Prostate gland (tissue), 2 donors: ENCODE results near the gene RPS10.

Source experiments
- CTCF ChIP-seq, 4 experiments: fragments of 200-600 bp in 2 of 4; fragments of 450-650 bp in 2 of 4; sonication (generic) in 2 of 4; IDR thresholded peaks; 1 replicate in 3 of 4; 2 replicates in 1 of 4; pipeline ENCODE4 v1.5.1; 2016 to 2019; ENCODE audit warnings: antibody characterized with exemption in 4 of 4, mild to moderate bottlenecking in 2 of 4, moderate library complexity in 2 of 4
- POLR2A ChIP-seq: fragments of 450-650 bp; IDR thresholded peaks from one replicate; pipeline ENCODE4 v1.6.1; 2016; ENCODE audit warnings: antibody characterized with exemption, mild to moderate bottlenecking
- POLR2AphosphoS5 ChIP-seq: sonication (generic); formaldehyde crosslinking; IDR thresholded peaks from one replicate; pipeline ENCODE4 v1.6.1; 2017; ENCODE audit warnings: antibody characterized with exemption

DNA sequence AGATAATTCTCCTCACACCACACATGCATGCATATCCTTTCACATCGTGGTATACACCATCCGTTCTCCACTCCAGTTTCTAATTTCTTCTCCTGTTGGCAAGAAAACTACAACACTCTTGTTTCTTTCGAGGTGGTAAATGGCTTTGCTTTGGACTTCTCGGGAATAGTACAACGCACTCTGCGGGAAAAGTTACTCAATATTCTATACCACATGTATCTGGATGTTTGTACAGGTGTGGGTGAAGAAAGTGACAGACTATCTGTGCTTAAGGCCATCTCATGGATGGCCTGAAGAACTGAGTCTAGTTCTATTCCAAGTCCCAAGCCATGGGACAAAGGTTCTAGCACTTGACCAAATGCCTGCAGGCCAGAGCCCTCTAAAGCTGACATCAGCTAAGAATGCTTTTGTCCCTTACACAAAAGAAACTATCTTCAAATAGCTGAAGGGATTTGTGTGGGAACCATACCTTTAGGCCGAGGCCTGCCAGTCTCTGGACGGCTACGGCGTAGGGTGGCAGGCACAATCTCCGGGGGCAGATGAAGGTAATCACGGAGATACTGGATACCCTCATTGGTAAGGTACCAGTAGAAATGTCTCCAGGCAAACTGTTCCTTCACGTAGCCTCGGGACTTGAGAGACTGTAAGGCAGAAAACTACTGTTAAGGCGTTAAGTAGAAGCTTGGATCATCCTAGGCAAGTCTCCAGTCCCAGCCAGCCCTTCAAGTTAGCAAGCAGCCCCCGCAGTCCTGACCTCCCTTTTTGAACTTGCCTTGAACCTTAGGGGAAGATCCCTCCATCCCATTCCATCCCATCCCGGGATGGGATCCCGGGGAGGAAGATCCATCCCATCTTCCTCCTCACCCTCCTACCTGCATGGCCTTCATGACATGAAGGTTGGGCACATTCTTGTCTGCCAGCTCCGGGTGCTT lies 1.4 kb downstream of the RPS10 start:
- TF ChIP-seq CTCF (IDR thresholded peaks at IDR 0.05): no peak
- no peak for TF ChIP-seq POLR2A
- TF ChIP-seq POLR2AphosphoS5: no peak
